HEK293 (cell line): ENCODE results near the gene PBX3.

Source experiments
- CTCF ChIA-PET: fragments of 350-600 bp; formaldehyde crosslinking; extraction: SDS; loops from one replicate; lab custom pipeline; 2021; ENCODE audit warnings: antibody characterized with exemption; lab: Yijun Ruan, JAX
- POLR2A ChIA-PET: fragments of 300-600 bp; formaldehyde crosslinking; extraction: SDS; loops from one replicate; lab custom pipeline; 2020; ENCODE audit warnings: antibody characterized with exemption, inconsistent platforms; lab: Yijun Ruan, JAX
- H3K27ac ChIP-seq: fragments of 200-500 bp; sonication (Bioruptor generic); 2 replicates; pipeline ENCODE4 v1.5.1; 2014; ENCODE audit warnings: low read depth, low read length, control low read depth, inconsistent platforms; ENCODE audit errors: extremely low read depth
- H3K36me3 ChIP-seq, 2 experiments: fragments of 200-500 bp in 1 of 2; sonication (Bioruptor generic) in 1 of 2; 1 replicate in 1 of 2; 2 replicates in 1 of 2; pipeline ENCODE4 v1.5.1; 2014 to 2017; ENCODE audit warnings: inconsistent platforms in 2 of 2, low read length in 2 of 2; ENCODE audit not compliant: control insufficient read depth in 2 of 2, insufficient read depth in 1 of 2
- H3K4me1 ChIP-seq: fragments of 200-500 bp; sonication (Bioruptor generic); 2 replicates; pipeline ENCODE4 v1.5.1; 2014; ENCODE audit warnings: mild to moderate bottlenecking, low read length, inconsistent platforms; ENCODE audit not compliant: control insufficient read depth, insufficient read depth
- H3K4me3 ChIP-seq: 2 replicates; pipeline ENCODE4 v1.5.1; 2011; ENCODE audit warnings: low read depth, mild to moderate bottlenecking, control low read depth, low read length, moderate library complexity
- H3K9me3 ChIP-seq: fragments of 200-500 bp; sonication (Bioruptor generic); 2 replicates; pipeline ENCODE4 v1.5.1; 2014; ENCODE audit warnings: low read depth, low read length, inconsistent platforms; ENCODE audit not compliant: control insufficient read depth, insufficient read depth
- GLI4 ChIP-seq: fragments of 450-650 bp; formaldehyde crosslinking; IDR thresholded peaks from 2 replicates; pipeline ENCODE4 v1.5.1; 2016; ENCODE audit warnings: missing biosample characterization, missing genetic modification characterization
- SALL2 ChIP-seq: fragments of 450-650 bp; formaldehyde crosslinking; IDR thresholded peaks from 2 replicates; pipeline ENCODE4 v1.5.0; 2017; ENCODE audit warnings: missing biosample characterization, mild to moderate bottlenecking, missing genetic modification characterization, borderline replicate concordance
- SETDB1 ChIP-seq: IDR thresholded peaks from one replicate; pipeline ENCODE4 v1.6.1; 2017; ENCODE audit warnings: mild to moderate bottlenecking, low read length, moderate library complexity, mixed read lengths; ENCODE audit not compliant: insufficient read length
- SP3 ChIP-seq: fragments of 450-650 bp; formaldehyde crosslinking; IDR thresholded peaks from 2 replicates; pipeline ENCODE4 v1.5.1; 2016; ENCODE audit warnings: missing biosample characterization, missing genetic modification characterization
- TRIM28 ChIP-seq: IDR thresholded peaks from 2 replicates; pipeline ENCODE4 v1.6.1; 2011; ENCODE audit warnings: low read length, control low read depth, borderline replicate concordance
- ZBTB1 ChIP-seq: fragments of 450-650 bp; formaldehyde crosslinking; IDR thresholded peaks from 2 replicates; pipeline ENCODE4 v1.5.1; 2016; ENCODE audit warnings: missing biosample characterization, missing genetic modification characterization
- ZFHX2 ChIP-seq: fragments of 450-650 bp; formaldehyde crosslinking; conservative IDR thresholded peaks from 2 replicates; pipeline ENCODE4 v1.5.1; 2016; ENCODE audit warnings: missing biosample characterization, missing genetic modification characterization
- ZFP69B ChIP-seq: fragments of 450-650 bp; formaldehyde crosslinking; IDR thresholded peaks from 2 replicates; pipeline ENCODE4 v1.5.1; 2016; ENCODE audit warnings: missing biosample characterization, missing genetic modification characterization
- ZNF114 ChIP-seq: fragments of 450-650 bp; formaldehyde crosslinking; IDR thresholded peaks from 2 replicates; pipeline ENCODE4 v1.5.0; 2017; ENCODE audit warnings: missing biosample characterization, missing genetic modification characterization
- ZNF155 ChIP-seq: fragments of 450-650 bp; formaldehyde crosslinking; IDR thresholded peaks from 2 replicates; pipeline ENCODE4 v1.5.1; 2016; ENCODE audit warnings: missing biosample characterization, missing genetic modification characterization
- ZNF2 ChIP-seq: fragments of 450-650 bp; formaldehyde crosslinking; IDR thresholded peaks from 2 replicates; pipeline ENCODE4 v1.5.1; 2016; ENCODE audit warnings: missing biosample characterization, missing genetic modification characterization
- ZNF362 ChIP-seq: fragments of 450-650 bp; formaldehyde crosslinking; IDR thresholded peaks from 2 replicates; pipeline ENCODE4 v1.5.1; 2016; ENCODE audit warnings: missing biosample characterization, missing genetic modification characterization
- ZNF426 ChIP-seq: fragments of 450-650 bp; formaldehyde crosslinking; IDR thresholded peaks from 2 replicates; pipeline ENCODE4 v1.5.1; 2017; ENCODE audit warnings: missing biosample characterization, missing genetic modification characterization, mild to moderate bottlenecking, inconsistent platforms, moderate library complexity
- ZNF488 ChIP-seq: fragments of 450-650 bp; formaldehyde crosslinking; IDR thresholded peaks from 2 replicates; pipeline ENCODE4 v1.5.1; 2016; ENCODE audit warnings: missing biosample characterization, missing genetic modification characterization
- ZNF544 ChIP-seq: fragments of 450-650 bp; formaldehyde crosslinking; IDR thresholded peaks from 2 replicates; pipeline ENCODE4 v1.5.0; 2017; ENCODE audit warnings: missing biosample characterization, missing genetic modification characterization
- ZNF558 ChIP-seq: fragments of 450-650 bp; formaldehyde crosslinking; IDR thresholded peaks from 2 replicates; pipeline ENCODE4 v1.5.1; 2016; ENCODE audit warnings: missing biosample characterization, missing genetic modification characterization
- ZNF580 ChIP-seq: fragments of 450-650 bp; formaldehyde crosslinking; IDR thresholded peaks from 2 replicates; pipeline ENCODE4 v1.5.1; 2016; ENCODE audit warnings: missing biosample characterization, missing genetic modification characterization
- ZNF626 ChIP-seq: fragments of 450-650 bp; sonication (Bioruptor Pico); formaldehyde crosslinking; IDR thresholded peaks from 2 replicates; pipeline ENCODE4 v1.5.1; 2018; ENCODE audit warnings: missing biosample characterization, missing genetic modification characterization, inconsistent platforms
- ZNF677 ChIP-seq: fragments of 450-650 bp; IDR thresholded peaks from 2 replicates; pipeline ENCODE4 v1.5.0; 2018; ENCODE audit warnings: missing biosample characterization, mild to moderate bottlenecking, missing genetic modification characterization, moderate library complexity
- ZNF747 ChIP-seq: fragments of 450-650 bp; formaldehyde crosslinking; IDR thresholded peaks from 2 replicates; pipeline ENCODE4 v1.5.1; 2016; ENCODE audit warnings: missing biosample characterization, missing genetic modification characterization
- ZNF843 ChIP-seq: fragments of 450-650 bp; formaldehyde crosslinking; IDR thresholded peaks from 2 replicates; pipeline ENCODE4 v1.5.1; 2016; ENCODE audit warnings: missing biosample characterization, missing genetic modification characterization
- TF ChIP-seq, protein P1 (sequence below): fragments of 450-650 bp; formaldehyde crosslinking; IDR thresholded peaks from 2 replicates; pipeline ENCODE4 v1.5.1; 2016; ENCODE audit warnings: missing biosample characterization, missing genetic modification characterization

The PBX3 gene

GRCh38 chr9:126009047-126009446 lies 261.9 kb downstream of the PBX3 start:
- ChIA-PET POLR2A (no interaction called here), CTCF (interaction anchor here (0.7 to 1.3 kb wide), 2 partner anchors 13 to 326 kb away, joined by 3 to 5 read pairs; no protein-coding TSS in a partner anchor)
- Histone ChIP-seq H3K27ac (no peak overlapping the region), H3K36me3 (no peaks in the 10 kb centered on the region), H3K4me3 (no peak overlapping the region), H3K9me3 (no peaks in the 10 kb centered on the region), H3K4me1 (no peaks in the 10 kb centered on the region)
- TF ChIP-seq ZFP69B (tag by site-specific recombination) (no peak), SP3 (tag by site-specific recombination) (no peak), ZNF155 (no peak), ZNF2 (tag by site-specific recombination) (peak; percentile 100), ZNF580 (tag by site-specific recombination) (no peak), TRIM28 (peak; percentile 79; the same call in 1 of the 2 replicates), SETDB1 (peak; percentile 79), SALL2 (no peak)
- TF ChIP-seq, protein P1, sequence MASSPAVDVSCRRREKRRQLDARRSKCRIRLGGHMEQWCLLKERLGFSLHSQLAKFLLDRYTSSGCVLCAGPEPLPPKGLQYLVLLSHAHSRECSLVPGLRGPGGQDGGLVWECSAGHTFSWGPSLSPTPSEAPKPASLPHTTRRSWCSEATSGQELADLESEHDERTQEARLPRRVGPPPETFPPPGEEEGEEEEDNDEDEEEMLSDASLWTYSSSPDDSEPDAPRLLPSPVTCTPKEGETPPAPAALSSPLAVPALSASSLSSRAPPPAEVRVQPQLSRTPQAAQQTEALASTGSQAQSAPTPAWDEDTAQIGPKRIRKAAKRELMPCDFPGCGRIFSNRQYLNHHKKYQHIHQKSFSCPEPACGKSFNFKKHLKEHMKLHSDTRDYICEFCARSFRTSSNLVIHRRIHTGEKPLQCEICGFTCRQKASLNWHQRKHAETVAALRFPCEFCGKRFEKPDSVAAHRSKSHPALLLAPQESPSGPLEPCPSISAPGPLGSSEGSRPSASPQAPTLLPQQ: no peak

DNA sequence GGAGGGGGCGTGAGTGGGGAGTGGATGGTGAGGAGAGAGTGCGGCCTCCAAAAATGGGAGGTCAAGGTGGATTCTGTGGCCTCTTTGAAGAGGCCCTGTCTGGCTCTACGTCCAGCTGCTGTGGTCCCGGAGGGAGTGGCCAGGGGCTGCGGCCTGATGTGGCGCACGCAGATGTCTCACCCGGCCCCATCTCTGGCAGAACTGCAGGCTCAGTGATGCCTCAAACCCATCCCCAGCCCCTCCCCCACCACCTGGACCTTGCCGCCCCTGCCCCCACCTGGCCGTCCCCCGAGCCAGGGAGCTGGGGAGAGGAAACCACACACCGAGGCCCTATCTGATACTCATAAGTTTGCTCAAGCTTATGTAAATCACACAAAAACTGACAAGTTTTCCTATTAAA lies 267.6 kb downstream of the PBX3 start:
- ChIA-PET CTCF (no interaction called here), POLR2A (no interaction called here)
- Histone ChIP-seq H3K27ac (no peak overlapping the region), H3K4me1 (no peaks in the 10 kb centered on the region), H3K9me3 (no peaks in the 10 kb centered on the region), H3K36me3 (no peaks in the 10 kb centered on the region), H3K4me3 (no peak overlapping the region)
- no peak for TF ChIP-seq ZBTB1 (tag by site-specific recombination)
- no peak for TF ChIP-seq ZNF843 (tag by site-specific recombination)
- no peak for TF ChIP-seq ZNF626 (tag by site-specific recombination)
- no peak for TF ChIP-seq ZNF488 (tag by site-specific recombination)
- TF ChIP-seq ZNF426 (tag by site-specific recombination): no peak
- no peak for TF ChIP-seq ZNF558 (tag by site-specific recombination)
- TF ChIP-seq ZNF544: no peak
- TF ChIP-seq GLI4 (tag by site-specific recombination): no peak
- TF ChIP-seq ZNF114 (tag by site-specific recombination): no peak
- no peak for TF ChIP-seq ZFP69B (tag by site-specific recombination)
- TF ChIP-seq ZFHX2 (tag by site-specific recombination): no peak
- TF ChIP-seq, all 188 proteins: peak for 0

DNA sequence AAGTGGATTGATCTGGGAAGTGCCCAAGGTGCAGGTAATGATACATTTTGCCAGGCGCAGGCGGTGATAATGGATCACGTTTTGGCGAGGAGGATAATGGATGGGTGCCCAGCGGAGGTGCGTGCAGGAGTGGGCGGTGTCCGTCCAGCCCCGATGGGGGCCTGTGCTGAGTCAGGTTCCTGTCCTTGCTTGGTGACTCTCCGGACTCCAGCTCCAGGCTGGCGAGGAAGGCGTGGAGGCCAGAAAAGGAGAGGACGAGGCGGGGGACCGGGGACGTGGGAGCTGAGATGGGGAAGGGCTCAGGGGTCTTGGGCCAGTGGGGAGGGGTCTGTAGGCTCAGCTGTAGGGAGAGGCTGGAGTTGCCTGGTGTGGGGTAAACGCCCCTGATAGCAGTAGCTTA lies 268.3 kb downstream of the PBX3 start:
- CTCF ChIA-PET: interaction anchor here (0.5 kb wide), 1 partner anchor 322 kb away, joined by 5 read pairs; no protein-coding TSS in a partner anchor
- POLR2A ChIA-PET: no interaction called here
- no peak overlapping the region for H3K27ac ChIP-seq
- TF ChIP-seq ZNF362 (no peak), ZNF747 (tag by site-specific recombination) (no peak), ZNF677 (tag by site-specific recombination) (no peak)
- TF ChIP-seq, all 188 proteins: peak for 0
- no peaks in the 10 kb centered on the region for H3K36me3 ChIP-seq
- no peak overlapping the region for H3K4me3 ChIP-seq
- H3K9me3 ChIP-seq: no peaks in the 10 kb centered on the region
- no peaks in the 10 kb centered on the region for H3K4me1 ChIP-seq
